Measurements from ENCODE around the gene ADARB2. TPM values are rescaled to one million over a fixed set of nuclear protein-coding genes. Genes with fewer than 3 reads are reported as not detected.
"Not testable (repeated sequence)": the region's sequence is repeated elsewhere in the genome, so short reads cannot be mapped to it uniquely, and the experiment has no call there.

Gene ADARB2
- total RNA-seq, 1 donor from 2014 or later = 38.7 TPM

GRCh38 chr10:1358147-1358546 lies 379.2 kb downstream of the ADARB2 start:
- no peak overlapping the region for H3K27ac Mint-ChIP-seq (ENCODE audit: unreplicated experiment)
- no peaks in the 10 kb centered on the region for H3K27me3 Mint-ChIP-seq (ENCODE audit: unreplicated experiment)
- no peak for DNase-seq (ENCODE audit: extremely low spot score, unreplicated experiment)
- H3K4me1 Mint-ChIP-seq (ENCODE audit: unreplicated experiment) = peaks cover 39% of the 10 kb centered on the region
- H3K36me3 Mint-ChIP-seq (ENCODE audit: unreplicated experiment) = no peaks in the 10 kb centered on the region
- no peak overlapping the region for H3K4me3 Mint-ChIP-seq (ENCODE audit: unreplicated experiment)
- TF ChIP-seq CTCF (IDR thresholded peaks at IDR 0.05) = no peak
- no peaks in the 10 kb centered on the region for H3K9me3 Mint-ChIP-seq (ENCODE audit: unreplicated experiment)

DNA sequence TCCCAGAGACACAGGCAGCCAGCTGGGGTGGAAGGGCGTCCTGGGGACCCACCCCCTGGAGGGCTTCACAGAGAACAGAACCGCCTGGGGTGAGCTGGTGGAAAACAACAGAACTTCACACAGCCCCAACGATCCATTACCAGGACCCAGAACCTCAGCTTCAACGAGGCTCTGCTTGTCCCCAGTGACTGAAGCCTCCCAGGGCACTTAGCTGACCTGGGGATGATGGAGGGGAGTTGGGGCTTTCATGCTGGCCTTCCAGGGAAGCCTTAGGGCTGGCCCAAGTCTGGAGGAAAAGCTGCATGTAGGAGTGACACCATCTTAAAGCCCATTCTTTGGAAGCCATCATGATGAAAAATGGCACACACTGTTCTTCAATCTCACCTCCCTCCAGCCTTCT lies 381.0 kb downstream of the ADARB2 start:
- Mint-ChIP-seq H3K9me3 (ENCODE audit: unreplicated experiment) (no peaks in the 10 kb centered on the region), H3K4me3 (ENCODE audit: unreplicated experiment) (no peak overlapping the region), H3K36me3 (ENCODE audit: unreplicated experiment) (no peaks in the 10 kb centered on the region), H3K4me1 (ENCODE audit: unreplicated experiment) (peaks cover 30% of the 10 kb centered on the region), H3K27me3 (ENCODE audit: unreplicated experiment) (no peaks in the 10 kb centered on the region), H3K27ac (ENCODE audit: unreplicated experiment) (no peak overlapping the region)
- no peak for DNase-seq (ENCODE audit: extremely low spot score, unreplicated experiment)
- no peak for TF ChIP-seq CTCF (IDR thresholded peaks at IDR 0.05)

- Mint-ChIP-seq H3K4me3 (ENCODE audit: unreplicated experiment) (no peak overlapping the region), H3K36me3 (ENCODE audit: unreplicated experiment) (no peaks in the 10 kb centered on the region), H3K27me3 (ENCODE audit: unreplicated experiment) (no peaks in the 10 kb centered on the region), H3K27ac (ENCODE audit: unreplicated experiment) (no peak overlapping the region), H3K4me1 (ENCODE audit: unreplicated experiment) (peaks cover 17% of the 10 kb centered on the region), H3K9me3 (ENCODE audit: unreplicated experiment) (no peaks in the 10 kb centered on the region)
- no peak for TF ChIP-seq CTCF (IDR thresholded peaks at IDR 0.05)
- no peak for DNase-seq (ENCODE audit: extremely low spot score, unreplicated experiment)
These were observed 382.3 kb downstream of the ADARB2 start for GRCh38 chr10:1354809-1355710.

DNA sequence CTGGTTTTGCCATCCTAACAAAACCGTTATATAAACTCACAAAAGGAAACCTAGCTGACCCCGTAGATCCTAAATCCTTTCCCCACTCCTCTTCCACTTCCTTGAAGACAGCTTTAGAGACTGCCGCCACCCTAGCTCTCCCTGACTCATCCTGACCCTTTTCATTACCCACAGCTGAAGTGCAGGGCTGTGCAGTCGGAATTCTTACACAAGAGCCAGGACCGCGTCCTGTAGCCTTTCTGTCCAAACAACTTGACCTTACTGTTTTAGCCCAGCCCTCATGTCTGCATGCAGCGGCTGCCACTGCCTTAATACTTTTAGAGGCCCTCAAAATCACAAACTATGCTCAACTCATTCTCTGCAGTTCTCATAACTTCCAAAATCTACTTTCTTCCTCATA lies 385.0 kb downstream of the ADARB2 start:
- not testable (repeated sequence) for H3K27ac Mint-ChIP-seq (ENCODE audit: unreplicated experiment)
- H3K4me1 Mint-ChIP-seq (ENCODE audit: unreplicated experiment) = peaks cover 21% of the 10 kb centered on the region

GRCh38 chr10:1348773-1349050 lies 388.6 kb downstream of the ADARB2 start:
- Mint-ChIP-seq H3K9me3 (ENCODE audit: unreplicated experiment) (no peaks in the 10 kb centered on the region), H3K4me1 (ENCODE audit: unreplicated experiment) (peaks cover 21% of the 10 kb centered on the region), H3K4me3 (ENCODE audit: unreplicated experiment) (no peak overlapping the region), H3K27me3 (ENCODE audit: unreplicated experiment) (no peaks in the 10 kb centered on the region), H3K36me3 (ENCODE audit: unreplicated experiment) (no peaks in the 10 kb centered on the region), H3K27ac (ENCODE audit: unreplicated experiment) (no peak overlapping the region)
- DNase-seq (ENCODE audit: extremely low spot score, unreplicated experiment) = no peak
- no peak for TF ChIP-seq CTCF (IDR thresholded peaks at IDR 0.05)

More for the DNA sequence above, 385.0 kb downstream of the ADARB2 start:
- not testable (repeated sequence) for DNase-seq (ENCODE audit: extremely low spot score, unreplicated experiment); H3K9me3 Mint-ChIP-seq (ENCODE audit: unreplicated experiment); H3K4me3 Mint-ChIP-seq (ENCODE audit: unreplicated experiment); H3K27me3 Mint-ChIP-seq (ENCODE audit: unreplicated experiment); H3K36me3 Mint-ChIP-seq (ENCODE audit: unreplicated experiment)
